Suprapubic skin (tissue), 4 donors: ENCODE measurements around the gene SYT6. TPM values are rescaled to one million over a fixed set of nuclear protein-coding genes. Genes with fewer than 3 reads are reported as not detected.
"Not testable (repeated sequence)": the region's sequence is repeated elsewhere in the genome, so short reads cannot be mapped to it uniquely, and the experiment has no call there.

ENCODE experiments used
- DNase-seq, 2 donors: peaks; one replicate each; pipeline ENCODE4 v3.0.0-alpha.2; 2019; ENCODE audit warnings: low spot score in 2 of 2
- H3K27ac ChIP-seq: fragments of 200-600 bp; sonication (generic); one replicate; pipeline ENCODE4 v1.5.1; 2019
- H3K27me3 ChIP-seq: fragments of 200-600 bp; sonication (generic); one replicate; pipeline ENCODE4 v1.5.1; 2019
- H3K36me3 ChIP-seq: fragments of 200-600 bp; sonication (generic); one replicate; pipeline ENCODE4 v1.5.1; 2019
- H3K4me1 ChIP-seq: fragments of 200-600 bp; sonication (generic); one replicate; pipeline ENCODE4 v1.5.1; 2019
- H3K4me3 ChIP-seq: fragments of 200-600 bp; sonication (generic); one replicate; pipeline ENCODE4 v1.5.1; 2019; ENCODE audit warnings: mild to moderate bottlenecking
- H3K9me3 ChIP-seq: fragments of 200-600 bp; sonication (generic); one replicate; pipeline ENCODE4 v1.5.1; 2019
- CTCF ChIP-seq, 2 donors: fragments of 200-600 bp in 1 of 2; fragments of 450-650 bp in 1 of 2; sonication (generic) in 1 of 2; IDR thresholded peaks; one replicate each; pipeline ENCODE4 v1.5.1; 2016 to 2019; ENCODE audit warnings: antibody characterized with exemption in 2 of 2, mild to moderate bottlenecking in 1 of 2, moderate library complexity in 1 of 2
- EP300 ChIP-seq: sonication (generic); formaldehyde crosslinking; IDR thresholded peaks from one replicate; pipeline ENCODE4 v1.6.1; 2017; ENCODE audit warnings: antibody characterized with exemption
- POLR2A ChIP-seq, 2 donors: fragments of 450-650 bp; IDR thresholded peaks; one replicate each; pipeline ENCODE4 v1.6.1; 2017; ENCODE audit warnings: antibody characterized with exemption in 2 of 2, mild to moderate bottlenecking in 2 of 2, moderate library complexity in 2 of 2
- POLR2AphosphoS5 ChIP-seq, 3 donors: sonication (generic); formaldehyde crosslinking; IDR thresholded peaks; one replicate each; pipeline ENCODE4 v1.6.1; 2017; ENCODE audit warnings: antibody characterized with exemption in 3 of 3
- WGBS: methylation state at CpG from one replicate; pipeline ENCODE4 v1.1.5; 2018; 5-methylcytosine and 5-hydroxymethylcytosine counted together
- total RNA-seq, 4 donors: library from RNA; depleted of rRNA; stranded (reverse); fragments of >200 nt; gene quantifications; one replicate each; pipeline ENCODE4 v1.1.0, GENCODE V29; 2016

Gene SYT6
- total RNA-seq, 4 donors from 2014 or later = 0.23 TPM; not detected in 3

GRCh38 chr1:114078116-114078515 lies 75.6 kb downstream of the SYT6 start:
- no peak for DNase-seq
- Histone ChIP-seq H3K4me1 (peaks cover 8% of the 10 kb centered on the region), H3K27ac (no peak overlapping the region), H3K9me3 (no peaks in the 10 kb centered on the region), H3K36me3 (no peaks in the 10 kb centered on the region), H3K27me3 (no peaks in the 10 kb centered on the region), H3K4me3 (no peak overlapping the region)
- TF ChIP-seq CTCF (IDR thresholded peaks at IDR 0.05) (no peak), POLR2A (IDR thresholded peaks at IDR 0.05) (no peak), POLR2AphosphoS5 (IDR thresholded peaks at IDR 0.05) (no peak), EP300 (no peak)
- WGBS = 71% methylated on average over 4 of the region's 4 CpGs

GRCh38 chr1:114077188-114077587 lies 76.5 kb downstream of the SYT6 start:
- Histone ChIP-seq H3K27ac (no peak overlapping the region), H3K9me3 (peaks cover 6% of the 10 kb centered on the region), H3K4me3 (no peak overlapping the region), H3K27me3 (no peaks in the 10 kb centered on the region), H3K4me1 (peaks cover 8% of the 10 kb centered on the region), H3K36me3 (no peaks in the 10 kb centered on the region)
- no peak for TF ChIP-seq POLR2A (IDR thresholded peaks at IDR 0.05)
- TF ChIP-seq EP300 = no peak
- no peak for TF ChIP-seq POLR2AphosphoS5 (IDR thresholded peaks at IDR 0.05)
- no peak for DNase-seq
- WGBS = 94% methylated on average over 3 of the region's 3 CpGs

- 80% methylated on average over 4 of the region's 4 CpGs for WGBS
- DNase-seq = no peak
Observed at GRCh38 chr1:114076308-114076707, 77.4 kb downstream of the SYT6 start.

GRCh38 chr1:114075546-114076242 lies 78.0 kb downstream of the SYT6 start:
- no peak for DNase-seq
- peaks cover 6% of the 10 kb centered on the region for H3K9me3 ChIP-seq
- no peaks in the 10 kb centered on the region for H3K27me3 ChIP-seq
- H3K4me3 ChIP-seq = no peak overlapping the region
- no peaks in the 10 kb centered on the region for H3K36me3 ChIP-seq
- no peak overlapping the region for H3K27ac ChIP-seq
- no peak for TF ChIP-seq CTCF (IDR thresholded peaks at IDR 0.05)
- TF ChIP-seq EP300 = no peak
- TF ChIP-seq POLR2AphosphoS5 (IDR thresholded peaks at IDR 0.05) = no peak
- TF ChIP-seq POLR2A (IDR thresholded peaks at IDR 0.05) = no peak
- H3K4me1 ChIP-seq = no peaks in the 10 kb centered on the region
- WGBS = 39% methylated on average over 4 of the region's 4 CpGs

More at GRCh38 chr1:114076308-114076707, 77.4 kb downstream of the SYT6 start:
- H3K27ac ChIP-seq = no peak overlapping the region
- TF ChIP-seq POLR2A (IDR thresholded peaks at IDR 0.05) (no peak), POLR2AphosphoS5 (IDR thresholded peaks at IDR 0.05) (no peak), CTCF (IDR thresholded peaks at IDR 0.05) (no peak), EP300 (no peak)
- H3K4me1 ChIP-seq = peaks cover under 1% of the 10 kb centered on the region
- H3K27me3 ChIP-seq = no peaks in the 10 kb centered on the region
- no peaks in the 10 kb centered on the region for H3K36me3 ChIP-seq
- peaks cover 6% of the 10 kb centered on the region for H3K9me3 ChIP-seq
- H3K4me3 ChIP-seq = no peak overlapping the region

- no peaks in the 10 kb centered on the region for H3K4me1 ChIP-seq
- TF ChIP-seq CTCF (IDR thresholded peaks at IDR 0.05) = no peak
- TF ChIP-seq POLR2AphosphoS5 (IDR thresholded peaks at IDR 0.05) = no peak
- TF ChIP-seq POLR2A (IDR thresholded peaks at IDR 0.05) = no peak
- TF ChIP-seq EP300 = no peak
- 72% methylated on average over 2 of the region's 2 CpGs for WGBS
- H3K36me3 ChIP-seq = no peaks in the 10 kb centered on the region
- peaks cover 6% of the 10 kb centered on the region for H3K9me3 ChIP-seq
- no peak for DNase-seq
- no peaks in the 10 kb centered on the region for H3K27me3 ChIP-seq
- no peak overlapping the region for H3K4me3 ChIP-seq
- H3K27ac ChIP-seq = no peak overlapping the region
Observed at GRCh38 chr1:114075105-114075504, 78.6 kb downstream of the SYT6 start.

GRCh38 chr1:114072246-114072645 lies 81.4 kb downstream of the SYT6 start:
- Histone ChIP-seq H3K27ac (no peak overlapping the region), H3K36me3 (no peaks in the 10 kb centered on the region), H3K9me3 (peaks cover 6% of the 10 kb centered on the region), H3K27me3 (no peaks in the 10 kb centered on the region), H3K4me3 (no peak overlapping the region), H3K4me1 (no peaks in the 10 kb centered on the region)
- DNase-seq = no peak
- TF ChIP-seq EP300 (no peak), POLR2A (IDR thresholded peaks at IDR 0.05) (no peak), CTCF (IDR thresholded peaks at IDR 0.05) (no peak), POLR2AphosphoS5 (IDR thresholded peaks at IDR 0.05) (no peak)

- not testable (repeated sequence) for H3K4me3 ChIP-seq, H3K27me3 ChIP-seq, H3K27ac ChIP-seq, H3K9me3 ChIP-seq, DNase-seq, H3K4me1 ChIP-seq, H3K36me3 ChIP-seq
Observed at GRCh38 chr1:114069762-114070161, 83.9 kb downstream of the SYT6 start.

- H3K4me1 ChIP-seq, H3K27ac ChIP-seq, DNase-seq, H3K9me3 ChIP-seq, H3K36me3 ChIP-seq, H3K4me3 ChIP-seq, H3K27me3 ChIP-seq: not testable (repeated sequence)
- WGBS = 100% methylated on average over 1 of the region's 1 CpG
Observed at GRCh38 chr1:114068684-114069083, 85.0 kb downstream of the SYT6 start.
